Right cardiac atrium (tissue), 5 donors: ENCODE measurements around the gene TEC. TPM values are rescaled to one million over a fixed set of nuclear protein-coding genes. Genes with fewer than 3 reads are reported as not detected.
"Not testable (repeated sequence)": the region's sequence is repeated elsewhere in the genome, so short reads cannot be mapped to it uniquely, and the experiment has no call there.

Experiments
- ATAC-seq, 2 donors: fragments of 200-7000 bp; cut with Tn5 transposase; one replicate each; pipeline versions ENCODE4 v1.8.0 to v1.9.1; 2020; ENCODE audit warnings: moderate library complexity in 2 of 2, mild to moderate bottlenecking in 1 of 2
- DNase-seq, 3 donors: peaks; one replicate each; pipeline ENCODE4 v3.0.0-alpha.2; 2020
- H3K27ac ChIP-seq: one replicate; pipeline ENCODE4 v1.5.1; 2013; ENCODE audit warnings: mild to moderate bottlenecking, low read length, control low read depth, moderate library complexity
- H3K27me3 ChIP-seq: one replicate; pipeline ENCODE4 v1.6.1; 2013; ENCODE audit not compliant: control insufficient read depth, insufficient read depth
- H3K4me1 ChIP-seq: one replicate; pipeline ENCODE4 v1.6.1; 2013; ENCODE audit warnings: low read length; ENCODE audit not compliant: control insufficient read depth, insufficient read depth
- H3K4me3 ChIP-seq: one replicate; pipeline ENCODE4 v1.5.1; 2013; ENCODE audit warnings: low read length, control low read depth
- H3K9me3 ChIP-seq: one replicate; pipeline ENCODE4 v1.6.1; 2013; ENCODE audit warnings: low read length; ENCODE audit not compliant: control insufficient read depth
- WGBS: extraction: QIAGEN DNeasy Blood & Tissue Kit; methylation state at CpG from one replicate; pipeline ENCODE4 v1.1.7; 2013; 5-methylcytosine and 5-hydroxymethylcytosine counted together
- intact Hi-C, 4 donors: fragments of 100-400 bp; cut with DNase I; formaldehyde crosslinking; loops; one replicate each; pipeline versions ENCODE4 v1.11.0 to v1.14.0; 2022 to 2023
- long read RNA-seq, 4 donors: library from polyadenylated mRNA; unstranded; transcript quantifications; one replicate each; pipeline ENCODE4 v2.0.0, GENCODE V29; 2020 to 2021
- polyA plus RNA-seq: library from polyadenylated mRNA; stranded (reverse); fragments of 200-250 nt; gene quantifications from one replicate; pipeline ENCODE4 v1.2.3, GENCODE V29; 2013
- total RNA-seq, 4 donors: library from RNA; stranded (reverse); fragmentation: NEBNext Ultra II Directional; extraction: Animal tissue kit (Norgen Biotek cat#: 25700); gene quantifications; one replicate each; pipeline ENCODE4 v1.2.1, GENCODE V29; 2021
- donor health status: healthy with polysubstance abuse.
- donor health status: DM: no; HTN: yes; CAD: no.
- donor health status: DM: no; HTN: no; CAD: no.
- donor health status: DM: no; HTN: yes; CAD: no; lungs with severe emphysema.
- donor health status: DM: yes; HTN: yes; CAD: no.

The TEC gene
- 1 to 10 TPM; 1.5 to 3.7 (median 2.0) TPM for total RNA-seq
- polyA plus RNA-seq, result 0.84 TPM
- long read RNA-seq, donor 1, partial matches to known transcripts, result 0 of 4 reads
- long read RNA-seq, donor 1, other reads (novel, unspliced or antisense), result 2 of 4 reads
- long read RNA-seq, donor 2, partial matches to known transcripts, result 0 of 1 reads
- long read RNA-seq, donor 2, other reads (novel, unspliced or antisense), result 0 of 1 reads
- long read RNA-seq, donor 3, transcript TEC-201 (18 exons, 3,687 nt), result major isoform, 7 of 13 reads
- long read RNA-seq, donor 3, partial matches to known transcripts, result 3 of 13 reads
- long read RNA-seq, donor 3, other reads (novel, unspliced or antisense), result 3 of 13 reads
- long read RNA-seq, donor 4, partial matches to known transcripts, result 0 of 1 reads
- long read RNA-seq, donor 4, other reads (novel, unspliced or antisense), result 1 of 1 reads

GRCh38 chr4:48268956-48269860, at the start of gene TEC:
Gene TEC (minus strand): TSS chr4:48269838. CDS start chr4:48228614, 41,224 bp downstream.
- DNase-seq (peak; percentile 69 to 85 (median 82)), ATAC-seq (peak; percentile 74 to 84)
- Histone ChIP-seq H3K4me3 (peak within 1 kb of the TSS; percentile 92), H3K27ac (peak within 1 kb of the TSS; percentile 85), H3K9me3 (no peaks in the 10 kb centered on the region), H3K4me1 (no peaks in the 10 kb centered on the region), H3K27me3 (no peaks in the 10 kb centered on the region)
- 3% methylated on average over 63 of the region's 63 CpGs for WGBS
- intact Hi-C loops, result no loop called here

- DNase-seq (no peak), ATAC-seq (peak in 1 of 2 donors; percentile 43)
- intact Hi-C loops, result no loop called here
- Histone ChIP-seq H3K4me1 (no peaks in the 10 kb centered on the region), H3K27ac (no peak overlapping the region), H3K4me3 (no peak overlapping the region), H3K27me3 (no peaks in the 10 kb centered on the region), H3K9me3 (no peaks in the 10 kb centered on the region)
- WGBS, result 37% methylated on average over 7 of the region's 7 CpGs
These were observed 46.3 kb upstream of the TEC start for GRCh38 chr4:48315728-48316630.

GRCh38 chr4:48314746-48315145, 45.1 kb upstream of the TEC start:
- H3K27me3 ChIP-seq, DNase-seq, H3K9me3 ChIP-seq, H3K4me1 ChIP-seq, H3K4me3 ChIP-seq, intact Hi-C loops, H3K27ac ChIP-seq, ATAC-seq: not testable (repeated sequence)

GRCh38 chr4:48311896-48312295, 42.3 kb upstream of the TEC start:
- DNase-seq (no peak), ATAC-seq (no peak)
- WGBS, result 76% methylated on average over 3 of the region's 3 CpGs
- Histone ChIP-seq H3K4me3 (no peak overlapping the region), H3K27me3 (no peaks in the 10 kb centered on the region), H3K4me1 (no peaks in the 10 kb centered on the region), H3K9me3 (no peaks in the 10 kb centered on the region), H3K27ac (no peak overlapping the region)
- intact Hi-C loops, result no loop called here

GRCh38 chr4:48308901-48309300, 39.3 kb upstream of the TEC start:
- DNase-seq, result no peak
- WGBS, result 82% methylated on average over 2 of the region's 2 CpGs
- ATAC-seq, result no peak

GRCh38 chr4:48307528-48307927, 37.9 kb upstream of the TEC start:
- no peak overlapping the region for H3K27ac ChIP-seq
- no peaks in the 10 kb centered on the region for H3K9me3 ChIP-seq
- H3K4me1 ChIP-seq, result no peaks in the 10 kb centered on the region
- H3K27me3 ChIP-seq, result no peaks in the 10 kb centered on the region
- ATAC-seq, result no peak
- intact Hi-C loops, result no loop called here
- 84% methylated on average over 5 of the region's 5 CpGs for WGBS
- no peak for DNase-seq
- H3K4me3 ChIP-seq, result no peak overlapping the region

More at GRCh38 chr4:48308901-48309300, 39.3 kb upstream of the TEC start:
- Histone ChIP-seq H3K27ac (no peak overlapping the region), H3K9me3 (no peaks in the 10 kb centered on the region), H3K4me3 (no peak overlapping the region), H3K27me3 (no peaks in the 10 kb centered on the region), H3K4me1 (no peaks in the 10 kb centered on the region)
- intact Hi-C loops, result no loop called here

- H3K27ac ChIP-seq, result no peak overlapping the region
- H3K4me1 ChIP-seq, result no peaks in the 10 kb centered on the region
- no peak overlapping the region for H3K4me3 ChIP-seq
- DNase-seq (no peak), ATAC-seq (no peak)
- H3K27me3 ChIP-seq, result no peaks in the 10 kb centered on the region
- intact Hi-C loops, result no loop called here
- H3K9me3 ChIP-seq, result no peaks in the 10 kb centered on the region
- WGBS, result 76% methylated on average over 3 of the region's 3 CpGs
These were observed 35.9 kb upstream of the TEC start for GRCh38 chr4:48305508-48305907.

GRCh38 chr4:48300004-48300403, 30.4 kb upstream of the TEC start:
- Histone ChIP-seq H3K4me1 (no peaks in the 10 kb centered on the region), H3K27me3 (no peaks in the 10 kb centered on the region), H3K4me3 (no peak overlapping the region), H3K27ac (no peak overlapping the region), H3K9me3 (no peaks in the 10 kb centered on the region)
- ATAC-seq, result no peak
- intact Hi-C loops, result no loop called here
- DNase-seq, result no peak
- 67% methylated on average over 2 of the region's 2 CpGs for WGBS

GRCh38 chr4:48299560-48299959, 29.9 kb upstream of the TEC start:
- no peak overlapping the region for H3K27ac ChIP-seq
- DNase-seq (no peak), ATAC-seq (no peak)
- WGBS, result 86% methylated on average over 4 of the region's 4 CpGs
- H3K27me3 ChIP-seq, result no peaks in the 10 kb centered on the region
- intact Hi-C loops, result no loop called here
- no peak overlapping the region for H3K4me3 ChIP-seq
- H3K4me1 ChIP-seq, result no peaks in the 10 kb centered on the region
- no peaks in the 10 kb centered on the region for H3K9me3 ChIP-seq

- WGBS, result 71% methylated on average over 2 of the region's 2 CpGs
- no peaks in the 10 kb centered on the region for H3K27me3 ChIP-seq
- H3K9me3 ChIP-seq, result no peaks in the 10 kb centered on the region
- ATAC-seq (no peak), DNase-seq (no peak)
- no peak overlapping the region for H3K27ac ChIP-seq
- intact Hi-C loops, result no loop called here
- H3K4me1 ChIP-seq, result no peaks in the 10 kb centered on the region
- no peak overlapping the region for H3K4me3 ChIP-seq
These were observed 27.7 kb upstream of the TEC start for GRCh38 chr4:48297256-48297846.
